ENCODE results near the gene PALM. TPM values are rescaled to one million over a fixed set of nuclear protein-coding genes. Genes with fewer than 3 reads are reported as not detected.

The PALM gene
- polyA plus RNA-seq, 1 donor from 2014 or later = 74.8 TPM

DNA sequence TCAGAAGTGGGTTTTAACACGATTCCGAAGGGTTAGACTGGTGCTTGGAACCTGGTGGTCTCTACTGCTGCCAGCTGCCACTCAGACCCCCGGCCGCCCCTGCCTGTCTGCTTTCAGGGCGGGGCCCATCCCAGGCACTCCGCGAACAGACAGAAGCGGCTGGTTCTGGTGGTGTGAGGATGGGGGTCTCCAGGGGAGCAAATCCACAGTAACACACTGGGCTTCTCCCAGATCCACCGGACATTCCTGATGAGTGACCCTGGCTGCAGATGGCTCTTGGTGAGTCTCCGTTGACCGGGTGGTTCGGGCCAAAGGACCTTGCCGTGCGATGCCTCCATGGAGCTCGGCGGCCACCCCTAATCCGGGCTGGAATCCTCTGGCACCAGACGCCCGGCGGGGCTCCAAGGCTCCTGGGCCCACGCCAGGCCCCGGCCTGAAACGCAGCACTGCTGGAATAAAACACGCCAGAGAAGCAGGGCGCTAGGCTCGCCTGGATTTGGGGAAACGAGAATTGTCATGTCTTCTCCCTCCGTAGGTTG is 86.4 kb downstream of the PALM start:
- H3K9me2 ChIP-seq (ENCODE audit: insufficient read depth, low read length) = no peaks in the 10 kb centered on the region
- no peak overlapping the region for H3K27ac ChIP-seq (ENCODE audit: low read length)
- H3K4me2 ChIP-seq (ENCODE audit: low read length) = no peak overlapping the region
- peaks cover 18% of the 10 kb centered on the region for H4K20me1 ChIP-seq (ENCODE audit: insufficient read depth)
- H3K4me3 ChIP-seq (ENCODE audit: low read length) = no peak overlapping the region
- no peaks in the 10 kb centered on the region for H3K27me3 ChIP-seq (ENCODE audit: insufficient read depth, low read depth, low read length)
- H3K36me3 ChIP-seq (ENCODE audit: insufficient read depth, low read length) = no peaks in the 10 kb centered on the region
- H3K9ac ChIP-seq (ENCODE audit: low read length) = no peak overlapping the region
- H2AFZ ChIP-seq (ENCODE audit: low read depth, low read length) = no peak overlapping the region
- no peaks in the 10 kb centered on the region for H3F3A ChIP-seq (ENCODE audit: insufficient read depth, low read length, poor library complexity, severe bottlenecking)
- TF ChIP-seq SMC3 (conservative IDR thresholded peaks at IDR 0.05; ENCODE audit: poor library complexity) (no peak), EZH2 (IDR thresholded peaks at IDR 0.05; ENCODE audit: borderline replicate concordance, insufficient read depth, low read length, poor library complexity, severe bottlenecking) (no peak), MXI1 (conservative IDR thresholded peaks at IDR 0.05; ENCODE audit: poor library complexity, severe bottlenecking) (no peak), POLR2AphosphoS5 (IDR thresholded peaks at IDR 0.05) (no peak), TAF1 (IDR thresholded peaks at IDR 0.05; ENCODE audit: low read depth) (no peak), EP300 (conservative IDR thresholded peaks at IDR 0.05; ENCODE audit: poor library complexity, severe bottlenecking) (no peak), RAD21 (conservative IDR thresholded peaks at IDR 0.05) (no peak)
- TF ChIP-seq, protein P1, sequence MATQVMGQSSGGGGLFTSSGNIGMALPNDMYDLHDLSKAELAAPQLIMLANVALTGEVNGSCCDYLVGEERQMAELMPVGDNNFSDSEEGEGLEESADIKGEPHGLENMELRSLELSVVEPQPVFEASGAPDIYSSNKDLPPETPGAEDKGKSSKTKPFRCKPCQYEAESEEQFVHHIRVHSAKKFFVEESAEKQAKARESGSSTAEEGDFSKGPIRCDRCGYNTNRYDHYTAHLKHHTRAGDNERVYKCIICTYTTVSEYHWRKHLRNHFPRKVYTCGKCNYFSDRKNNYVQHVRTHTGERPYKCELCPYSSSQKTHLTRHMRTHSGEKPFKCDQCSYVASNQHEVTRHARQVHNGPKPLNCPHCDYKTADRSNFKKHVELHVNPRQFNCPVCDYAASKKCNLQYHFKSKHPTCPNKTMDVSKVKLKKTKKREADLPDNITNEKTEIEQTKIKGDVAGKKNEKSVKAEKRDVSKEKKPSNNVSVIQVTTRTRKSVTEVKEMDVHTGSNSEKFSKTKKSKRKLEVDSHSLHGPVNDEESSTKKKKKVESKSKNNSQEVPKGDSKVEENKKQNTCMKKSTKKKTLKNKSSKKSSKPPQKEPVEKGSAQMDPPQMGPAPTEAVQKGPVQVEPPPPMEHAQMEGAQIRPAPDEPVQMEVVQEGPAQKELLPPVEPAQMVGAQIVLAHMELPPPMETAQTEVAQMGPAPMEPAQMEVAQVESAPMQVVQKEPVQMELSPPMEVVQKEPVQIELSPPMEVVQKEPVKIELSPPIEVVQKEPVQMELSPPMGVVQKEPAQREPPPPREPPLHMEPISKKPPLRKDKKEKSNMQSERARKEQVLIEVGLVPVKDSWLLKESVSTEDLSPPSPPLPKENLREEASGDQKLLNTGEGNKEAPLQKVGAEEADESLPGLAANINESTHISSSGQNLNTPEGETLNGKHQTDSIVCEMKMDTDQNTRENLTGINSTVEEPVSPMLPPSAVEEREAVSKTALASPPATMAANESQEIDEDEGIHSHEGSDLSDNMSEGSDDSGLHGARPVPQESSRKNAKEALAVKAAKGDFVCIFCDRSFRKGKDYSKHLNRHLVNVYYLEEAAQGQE (IDR thresholded peaks at IDR 0.05; ENCODE audit: borderline replicate concordance) = no peak
- TF ChIP-seq, protein P2, sequence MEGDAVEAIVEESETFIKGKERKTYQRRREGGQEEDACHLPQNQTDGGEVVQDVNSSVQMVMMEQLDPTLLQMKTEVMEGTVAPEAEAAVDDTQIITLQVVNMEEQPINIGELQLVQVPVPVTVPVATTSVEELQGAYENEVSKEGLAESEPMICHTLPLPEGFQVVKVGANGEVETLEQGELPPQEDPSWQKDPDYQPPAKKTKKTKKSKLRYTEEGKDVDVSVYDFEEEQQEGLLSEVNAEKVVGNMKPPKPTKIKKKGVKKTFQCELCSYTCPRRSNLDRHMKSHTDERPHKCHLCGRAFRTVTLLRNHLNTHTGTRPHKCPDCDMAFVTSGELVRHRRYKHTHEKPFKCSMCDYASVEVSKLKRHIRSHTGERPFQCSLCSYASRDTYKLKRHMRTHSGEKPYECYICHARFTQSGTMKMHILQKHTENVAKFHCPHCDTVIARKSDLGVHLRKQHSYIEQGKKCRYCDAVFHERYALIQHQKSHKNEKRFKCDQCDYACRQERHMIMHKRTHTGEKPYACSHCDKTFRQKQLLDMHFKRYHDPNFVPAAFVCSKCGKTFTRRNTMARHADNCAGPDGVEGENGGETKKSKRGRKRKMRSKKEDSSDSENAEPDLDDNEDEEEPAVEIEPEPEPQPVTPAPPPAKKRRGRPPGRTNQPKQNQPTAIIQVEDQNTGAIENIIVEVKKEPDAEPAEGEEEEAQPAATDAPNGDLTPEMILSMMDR (IDR thresholded peaks at IDR 0.05; ENCODE audit: poor library complexity, severe bottlenecking) = no peak
- H3K79me2 ChIP-seq (replicated peaks; ENCODE audit: insufficient read depth, low read length) = peaks cover 22% of the 10 kb centered on the region
- no peaks in the 10 kb centered on the region for H3K9me3 ChIP-seq (ENCODE audit: low read length)

DNA sequence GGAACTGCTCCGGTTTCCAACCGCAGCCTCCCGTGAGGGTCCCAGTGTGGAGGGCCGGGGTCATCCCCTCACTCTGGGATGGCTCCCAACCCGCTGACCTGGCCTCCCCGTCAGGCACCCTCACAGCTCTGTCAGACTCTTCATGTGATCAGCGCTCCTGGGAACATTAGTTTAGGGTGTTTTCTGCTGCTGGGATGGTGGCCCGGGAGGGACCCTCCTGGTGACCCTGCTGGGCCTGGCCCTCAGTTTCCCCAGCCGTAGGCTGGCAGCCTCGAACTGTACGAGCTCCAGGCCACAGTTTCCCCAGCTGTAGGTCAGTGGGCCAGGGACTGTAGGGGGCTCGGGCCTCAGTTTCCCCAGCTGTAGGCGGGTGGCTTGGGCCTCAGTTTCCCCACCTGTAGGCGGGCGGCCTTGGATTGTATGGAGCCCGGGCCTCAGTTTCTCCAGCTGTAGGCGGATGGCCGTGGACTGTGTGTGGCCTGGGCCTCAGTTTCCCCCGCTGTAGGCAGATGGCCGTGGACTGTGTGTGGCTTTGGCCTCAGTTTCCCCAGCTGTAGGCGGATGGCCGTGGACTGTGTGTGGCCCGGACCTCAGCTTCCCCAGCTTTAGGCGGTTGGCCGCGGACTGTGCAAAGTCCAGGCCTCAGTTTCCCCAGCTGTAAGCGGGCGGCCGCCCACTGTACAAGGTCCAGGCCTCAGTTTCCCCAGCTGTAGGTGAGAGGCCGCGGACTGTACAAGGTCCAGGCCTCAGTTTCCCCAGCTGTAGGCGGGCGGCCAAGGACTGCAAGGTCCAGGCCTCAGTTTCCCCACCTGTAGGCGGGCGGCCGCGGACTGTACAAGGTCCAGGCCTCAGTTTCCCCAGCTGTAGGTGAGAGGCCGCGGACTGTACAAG is 87.2 kb downstream of the PALM start:
- Histone ChIP-seq H2AFZ (ENCODE audit: low read depth, low read length) (peak overlapping the region; percentile 87), H3F3A (ENCODE audit: insufficient read depth, low read length, poor library complexity, severe bottlenecking) (no peaks in the 10 kb centered on the region), H3K9me3 (ENCODE audit: low read length) (no peaks in the 10 kb centered on the region), H3K4me3 (ENCODE audit: low read length) (peak overlapping the region; percentile 75), H3K79me2 (replicated peaks; ENCODE audit: insufficient read depth, low read length) (peaks cover 29% of the 10 kb centered on the region), H3K9me2 (ENCODE audit: insufficient read depth, low read length) (no peaks in the 10 kb centered on the region), H3K27me3 (ENCODE audit: insufficient read depth, low read depth, low read length) (no peaks in the 10 kb centered on the region), H3K36me3 (ENCODE audit: insufficient read depth, low read length) (no peaks in the 10 kb centered on the region), H3K4me2 (ENCODE audit: low read length) (no peak overlapping the region), H4K20me1 (ENCODE audit: insufficient read depth) (peaks cover 19% of the 10 kb centered on the region), H3K9ac (ENCODE audit: low read length) (peak overlapping the region; percentile 73), H3K27ac (ENCODE audit: low read length) (no peak overlapping the region)
- TF ChIP-seq EP300 (conservative IDR thresholded peaks at IDR 0.05; ENCODE audit: poor library complexity, severe bottlenecking) = no peak
- no peak for TF ChIP-seq RAD21 (conservative IDR thresholded peaks at IDR 0.05)
- TF ChIP-seq POLR2AphosphoS5 (IDR thresholded peaks at IDR 0.05) = no peak
- no peak for TF ChIP-seq MXI1 (conservative IDR thresholded peaks at IDR 0.05; ENCODE audit: poor library complexity, severe bottlenecking)
- TF ChIP-seq SMC3 (conservative IDR thresholded peaks at IDR 0.05; ENCODE audit: poor library complexity) = no peak
- TF ChIP-seq, protein P2 (IDR thresholded peaks at IDR 0.05; ENCODE audit: poor library complexity, severe bottlenecking) = no peak
- TF ChIP-seq, protein P1 (IDR thresholded peaks at IDR 0.05; ENCODE audit: borderline replicate concordance) = no peak
- no peak for TF ChIP-seq EZH2 (IDR thresholded peaks at IDR 0.05; ENCODE audit: borderline replicate concordance, insufficient read depth, low read length, poor library complexity, severe bottlenecking)
- no peak for TF ChIP-seq TAF1 (IDR thresholded peaks at IDR 0.05; ENCODE audit: low read depth)
